ENCODE measurements around the gene MARS1. TPM values are rescaled to one million over a fixed set of nuclear protein-coding genes. Genes with fewer than 3 reads are reported as not detected.

The MARS1 gene
- total RNA-seq, 2 donors from 2014 or later: 254 to 263 TPM

GRCh38 chr12:57534991-57535543 lies 47.2 kb downstream of the MARS1 start:
- H3K4me3 ChIP-seq (ENCODE audit: low read length): no peak overlapping the region
- H3K27me3 Mint-ChIP-seq (ENCODE audit: insufficient read depth): no peaks in the 10 kb centered on the region
- H3K9me3 Mint-ChIP-seq: no peaks in the 10 kb centered on the region
- no peaks in the 10 kb centered on the region for H3K9me3 ChIP-seq (ENCODE audit: control insufficient read depth, low read length)
- H3K36me3 Mint-ChIP-seq (ENCODE audit: low read depth): peaks cover 78% of the 10 kb centered on the region
- no peak for DNase-seq
- no peak overlapping the region for H3K9ac ChIP-seq (ENCODE audit: extremely low read depth, low read length, poor library complexity, severe bottlenecking)
- no peak overlapping the region for H3K27ac ChIP-seq (ENCODE audit: low read depth, low read length)
- no peaks in the 10 kb centered on the region for H3K27me3 ChIP-seq (ENCODE audit: control insufficient read depth, insufficient read depth, low read length, poor library complexity, severe bottlenecking)
- TF ChIP-seq CTCF (conservative IDR thresholded peaks at IDR 0.05): no peak
- H3K4me1 Mint-ChIP-seq: no peaks in the 10 kb centered on the region
- H3K4me3 Mint-ChIP-seq: no peak overlapping the region
- WGBS, 2 experiments (ENCODE audit: insufficient coverage in 1 of 2, insufficient read length in 1 of 2): 91 to 100% methylated on average over 2 to 3 of the region's 3 CpGs
- peaks cover 86% of the 10 kb centered on the region for H3K36me3 ChIP-seq (ENCODE audit: control insufficient read depth, insufficient read depth, low read length)
- H3K27ac Mint-ChIP-seq: no peak overlapping the region
- peaks cover 6% of the 10 kb centered on the region for H3K4me1 ChIP-seq (ENCODE audit: control insufficient read depth, insufficient read depth, low read length)

GRCh38 chr12:57535764-57536596 lies 48.1 kb downstream of the MARS1 start:
- peaks cover 73% of the 10 kb centered on the region for H3K36me3 Mint-ChIP-seq (ENCODE audit: low read depth)
- no peak for DNase-seq

GRCh38 chr12:57536597-57536942 lies 48.7 kb downstream of the MARS1 start:
- no peak overlapping the region for H3K27ac ChIP-seq (ENCODE audit: low read depth, low read length)
- H3K4me3 ChIP-seq (ENCODE audit: low read length): no peak overlapping the region
- no peaks in the 10 kb centered on the region for H3K9me3 Mint-ChIP-seq
- no peaks in the 10 kb centered on the region for H3K4me1 Mint-ChIP-seq
- DNase-seq: no peak
- WGBS, 2 experiments (ENCODE audit: insufficient coverage in 1 of 2, insufficient read length in 1 of 2): 97 to 100% methylated on average over 1 of the region's 1 CpG
- H3K9ac ChIP-seq (ENCODE audit: extremely low read depth, low read length, poor library complexity, severe bottlenecking): no peak overlapping the region
- no peaks in the 10 kb centered on the region for H3K27me3 Mint-ChIP-seq (ENCODE audit: insufficient read depth)
- H3K36me3 Mint-ChIP-seq (ENCODE audit: low read depth): peaks cover 73% of the 10 kb centered on the region
- no peak overlapping the region for H3K27ac Mint-ChIP-seq
- peaks cover 6% of the 10 kb centered on the region for H3K4me1 ChIP-seq (ENCODE audit: control insufficient read depth, insufficient read depth, low read length)
- peaks cover 86% of the 10 kb centered on the region for H3K36me3 ChIP-seq (ENCODE audit: control insufficient read depth, insufficient read depth, low read length)
- no peak overlapping the region for H3K4me3 Mint-ChIP-seq
- no peaks in the 10 kb centered on the region for H3K27me3 ChIP-seq (ENCODE audit: control insufficient read depth, insufficient read depth, low read length, poor library complexity, severe bottlenecking)
- no peak for TF ChIP-seq CTCF (conservative IDR thresholded peaks at IDR 0.05)
- no peaks in the 10 kb centered on the region for H3K9me3 ChIP-seq (ENCODE audit: control insufficient read depth, low read length)

More at GRCh38 chr12:57535764-57536596, 48.1 kb downstream of the MARS1 start:
- Histone ChIP-seq H3K4me1 (ENCODE audit: control insufficient read depth, insufficient read depth, low read length) (peaks cover 6% of the 10 kb centered on the region), H3K36me3 (ENCODE audit: control insufficient read depth, insufficient read depth, low read length) (peaks cover 86% of the 10 kb centered on the region), H3K9ac (ENCODE audit: extremely low read depth, low read length, poor library complexity, severe bottlenecking) (no peak overlapping the region), H3K4me3 (ENCODE audit: low read length) (no peak overlapping the region), H3K9me3 (ENCODE audit: control insufficient read depth, low read length) (no peaks in the 10 kb centered on the region), H3K27me3 (ENCODE audit: control insufficient read depth, insufficient read depth, low read length, poor library complexity, severe bottlenecking) (no peaks in the 10 kb centered on the region), H3K27ac (ENCODE audit: low read depth, low read length) (no peak overlapping the region)
- WGBS, 2 experiments (ENCODE audit: insufficient coverage in 1 of 2, insufficient read length in 1 of 2): 67 to 77% methylated on average over 3 to 6 of the region's 6 CpGs
- Mint-ChIP-seq H3K27me3 (ENCODE audit: insufficient read depth) (no peaks in the 10 kb centered on the region), H3K4me3 (no peak overlapping the region), H3K27ac (no peak overlapping the region), H3K4me1 (no peaks in the 10 kb centered on the region), H3K9me3 (no peaks in the 10 kb centered on the region)
- no peak for TF ChIP-seq CTCF (conservative IDR thresholded peaks at IDR 0.05)

All from endodermal cell (in vitro differentiated cells).